ENCODE results near the gene TYRO3.
A peak's percentile ranks its signal among the peaks of the same experiment; 100 is the strongest.
"Not testable (repeated sequence)": the region's sequence is repeated elsewhere in the genome, so short reads cannot be mapped to it uniquely, and the experiment has no call there.

TYRO3 gene

DNA sequence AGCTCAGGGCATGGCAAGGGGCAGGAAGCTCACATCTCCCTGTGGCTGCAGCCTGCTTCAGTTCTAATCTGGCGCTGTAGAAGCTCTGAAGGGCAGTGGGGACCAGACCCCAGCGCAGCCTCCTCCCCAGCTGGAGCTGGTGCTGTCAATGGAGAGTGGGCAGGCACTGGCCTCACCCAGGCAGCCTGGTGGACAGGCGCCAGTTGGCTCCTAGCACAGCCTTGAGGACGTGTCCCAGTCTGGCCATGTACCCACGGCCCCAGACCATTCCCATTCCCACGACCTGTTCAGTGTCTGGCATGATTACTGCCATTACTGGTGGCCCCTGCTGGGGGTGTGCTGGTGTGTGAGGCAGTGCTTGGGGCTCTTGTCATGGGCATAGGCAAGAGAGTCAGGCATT lies 16.3 kb downstream of the TYRO3 start:
- no peak for DNase-seq

DNA sequence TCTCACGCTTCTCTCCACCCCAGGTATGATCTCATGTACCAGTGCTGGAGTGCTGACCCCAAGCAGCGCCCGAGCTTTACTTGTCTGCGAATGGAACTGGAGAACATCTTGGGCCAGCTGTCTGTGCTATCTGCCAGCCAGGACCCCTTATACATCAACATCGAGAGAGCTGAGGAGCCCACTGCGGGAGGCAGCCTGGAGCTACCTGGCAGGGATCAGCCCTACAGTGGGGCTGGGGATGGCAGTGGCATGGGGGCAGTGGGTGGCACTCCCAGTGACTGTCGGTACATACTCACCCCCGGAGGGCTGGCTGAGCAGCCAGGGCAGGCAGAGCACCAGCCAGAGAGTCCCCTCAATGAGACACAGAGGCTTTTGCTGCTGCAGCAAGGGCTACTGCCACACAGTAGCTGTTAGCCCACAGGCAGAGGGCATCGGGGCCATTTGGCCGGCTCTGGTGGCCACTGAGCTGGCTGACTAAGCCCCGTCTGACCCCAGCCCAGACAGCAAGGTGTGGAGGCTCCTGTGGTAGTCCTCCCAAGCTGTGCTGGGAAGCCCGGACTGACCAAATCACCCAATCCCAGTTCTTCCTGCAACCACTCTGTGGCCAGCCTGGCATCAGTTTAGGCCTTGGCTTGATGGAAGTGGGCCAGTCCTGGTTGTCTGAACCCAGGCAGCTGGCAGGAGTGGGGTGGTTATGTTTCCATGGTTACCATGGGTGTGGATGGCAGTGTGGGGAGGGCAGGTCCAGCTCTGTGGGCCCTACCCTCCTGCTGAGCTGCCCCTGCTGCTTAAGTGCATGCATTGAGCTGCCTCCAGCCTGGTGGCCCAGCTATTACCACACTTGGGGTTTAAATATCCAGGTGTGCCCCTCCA lies 19.1 kb downstream of the TYRO3 start:
- no peak for DNase-seq

DNA sequence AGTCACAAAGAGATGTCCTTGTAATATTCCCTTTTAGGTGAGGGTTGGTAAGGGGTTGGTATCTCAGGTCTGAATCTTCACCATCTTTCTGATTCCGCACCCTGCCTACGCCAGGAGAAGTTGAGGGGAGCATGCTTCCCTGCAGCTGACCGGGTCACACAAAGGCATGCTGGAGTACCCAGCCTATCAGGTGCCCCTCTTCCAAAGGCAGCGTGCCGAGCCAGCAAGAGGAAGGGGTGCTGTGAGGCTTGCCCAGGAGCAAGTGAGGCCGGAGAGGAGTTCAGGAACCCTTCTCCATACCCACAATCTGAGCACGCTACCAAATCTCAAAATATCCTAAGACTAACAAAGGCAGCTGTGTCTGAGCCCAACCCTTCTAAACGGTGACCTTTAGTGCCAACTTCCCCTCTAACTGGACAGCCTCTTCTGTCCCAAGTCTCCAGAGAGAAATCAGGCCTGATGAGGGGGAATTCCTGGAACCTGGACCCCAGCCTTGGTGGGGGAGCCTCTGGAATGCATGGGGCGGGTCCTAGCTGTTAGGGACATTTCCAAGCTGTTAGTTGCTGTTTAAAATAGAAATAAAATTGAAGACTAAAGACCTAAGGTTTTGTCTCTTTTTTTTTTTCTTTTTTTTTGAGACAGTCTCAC lies 19.8 kb downstream of the TYRO3 start:
- DNase-seq: no peak

DNA sequence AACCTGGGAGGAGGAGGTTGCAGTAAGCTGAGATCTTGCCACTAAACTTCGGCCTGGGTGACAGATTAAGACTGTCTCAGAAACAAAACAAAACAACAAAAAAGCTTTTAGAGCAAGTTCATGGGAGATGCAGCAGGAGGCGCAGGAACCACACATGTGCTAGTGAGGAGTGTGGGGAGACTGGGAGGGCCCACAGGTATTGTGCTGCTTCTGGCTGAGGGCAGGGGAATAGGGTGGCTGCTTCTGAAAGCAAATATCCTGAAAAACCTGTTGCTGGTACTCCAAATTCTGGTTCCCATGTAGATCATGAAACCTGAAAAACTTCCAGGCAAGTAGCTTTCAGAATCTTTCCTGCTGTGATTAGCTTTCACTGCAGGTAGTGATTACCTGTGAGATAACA lies 22.1 kb downstream of the TYRO3 start:
- DNase-seq: no peak

DNA sequence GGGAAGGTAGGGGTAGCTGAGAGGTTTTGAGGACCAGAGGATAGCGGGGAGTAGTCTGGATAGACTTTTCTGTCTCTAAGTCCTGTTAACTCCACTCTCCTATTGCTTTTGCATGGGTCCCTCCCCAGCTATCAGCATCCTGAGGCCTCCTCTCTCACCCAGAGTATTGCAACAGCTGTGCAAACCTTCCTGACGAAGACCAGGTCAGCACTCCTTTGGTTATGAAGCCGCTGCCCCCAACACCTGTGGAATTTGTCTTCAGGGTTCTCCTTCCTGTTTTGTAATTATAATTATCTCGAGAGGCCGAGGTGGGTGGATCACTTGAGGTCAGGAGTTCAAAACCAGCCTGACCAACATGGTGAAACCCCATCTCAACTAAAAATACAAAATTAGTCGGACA lies 24.8 kb downstream of the TYRO3 start:
- DNase-seq: no peak

DNA sequence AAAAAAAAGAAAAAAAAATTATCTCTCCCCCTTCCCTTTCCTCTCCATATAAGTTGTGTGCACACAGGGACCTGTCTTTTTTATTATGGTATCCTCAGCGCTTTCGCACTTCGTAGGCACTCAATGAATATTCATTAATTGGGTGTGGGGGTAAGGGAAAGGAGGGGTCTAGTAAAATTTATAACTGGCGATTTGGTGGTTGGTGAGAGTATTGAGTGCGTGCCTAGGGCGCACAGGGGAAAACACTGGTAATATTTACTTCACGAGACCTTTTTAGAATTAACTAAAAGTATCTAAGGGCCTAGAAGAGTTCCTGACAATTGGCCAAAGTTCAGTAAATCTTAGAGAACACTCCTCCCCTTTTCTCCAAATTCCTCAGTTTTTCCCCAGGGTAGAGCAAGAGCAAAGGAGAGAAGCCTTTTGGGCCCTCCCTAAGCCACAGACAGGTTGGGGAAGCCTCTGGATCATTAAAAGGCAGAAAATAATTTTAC lies 25.7 kb downstream of the TYRO3 start:
- DNase-seq: no peak

DNA sequence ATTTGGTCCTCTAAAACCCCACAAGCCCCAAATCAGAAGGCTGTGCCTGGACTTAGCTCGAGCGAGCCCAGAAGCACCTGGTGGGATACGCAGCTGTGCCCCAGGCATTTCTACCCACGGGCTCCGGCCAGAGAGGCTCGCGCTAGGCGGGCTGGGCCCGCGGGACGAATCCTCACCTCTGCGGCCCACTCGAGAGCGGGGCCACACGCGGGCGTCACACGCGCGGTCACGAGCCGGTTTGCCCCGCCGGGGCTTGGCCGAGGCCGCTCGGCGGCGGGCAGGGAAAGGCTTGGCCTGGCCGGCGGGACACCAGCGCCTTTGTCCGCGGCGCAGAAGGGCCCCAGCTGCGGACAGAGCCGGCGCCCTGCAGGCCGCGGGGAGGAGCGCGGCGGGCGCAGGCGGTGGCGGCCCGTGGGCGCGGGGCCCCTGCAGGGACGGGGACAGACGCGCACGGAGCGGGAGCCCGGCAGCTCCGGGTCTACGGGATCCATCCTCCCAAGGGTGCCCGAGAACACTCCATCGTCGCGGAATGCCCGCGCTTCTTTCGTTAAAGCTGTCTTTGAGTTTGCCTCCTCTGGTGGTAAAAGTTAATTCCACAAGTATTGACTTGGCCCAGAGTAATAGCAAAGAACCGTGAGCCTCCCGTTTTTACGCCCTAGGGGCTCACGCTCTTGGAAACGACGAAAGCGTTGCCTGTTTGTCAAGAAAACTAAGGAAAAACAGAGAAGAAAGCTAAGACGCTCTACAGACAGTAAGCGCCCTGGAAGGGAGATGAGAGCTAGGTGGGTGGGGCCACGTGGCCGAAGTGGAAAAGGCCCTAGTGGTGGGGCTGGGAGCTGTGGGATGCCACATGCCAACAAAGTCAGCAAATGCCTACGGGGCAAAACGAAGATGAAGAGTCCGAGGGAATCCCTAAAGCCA lies 26.4 kb downstream of the TYRO3 start:
- peak; percentile 40 for DNase-seq

DNA sequence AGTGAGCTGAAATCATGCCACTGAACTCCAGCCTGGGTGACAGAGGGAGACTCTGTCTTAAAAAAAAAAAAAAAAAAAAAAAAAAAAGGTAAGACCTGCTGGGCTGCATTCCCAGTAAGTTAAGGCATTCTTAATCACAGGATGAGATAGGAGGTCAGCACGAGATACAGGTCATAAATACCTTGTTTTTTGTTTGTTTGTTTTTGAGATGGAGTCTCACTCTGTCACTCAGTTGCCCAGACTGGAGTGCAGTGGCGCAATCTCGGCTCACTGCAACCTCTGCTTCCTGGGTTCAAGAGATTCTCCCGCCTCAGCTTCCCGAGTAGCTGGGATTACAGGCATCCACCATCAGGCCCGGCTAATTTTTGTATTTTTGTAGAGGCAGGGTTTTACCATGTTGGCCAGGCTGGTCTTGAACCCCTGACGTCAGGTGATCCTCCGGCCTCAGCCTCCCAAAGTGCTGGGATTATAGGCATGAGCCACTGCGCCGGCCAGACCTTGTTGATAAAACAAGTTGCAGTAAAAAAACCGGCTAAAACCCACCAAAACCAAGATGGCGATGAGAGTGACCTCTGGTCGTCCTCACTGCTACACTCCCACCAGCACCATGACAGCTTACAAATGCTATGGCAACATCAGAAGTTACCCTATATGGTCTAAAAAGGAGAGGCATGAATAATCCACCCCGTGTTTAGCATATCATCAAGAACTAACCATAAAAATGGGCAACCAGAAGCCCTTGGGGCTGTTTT lies 27.7 kb downstream of the TYRO3 start:
- DNase-seq: not testable (repeated sequence)

DNA sequence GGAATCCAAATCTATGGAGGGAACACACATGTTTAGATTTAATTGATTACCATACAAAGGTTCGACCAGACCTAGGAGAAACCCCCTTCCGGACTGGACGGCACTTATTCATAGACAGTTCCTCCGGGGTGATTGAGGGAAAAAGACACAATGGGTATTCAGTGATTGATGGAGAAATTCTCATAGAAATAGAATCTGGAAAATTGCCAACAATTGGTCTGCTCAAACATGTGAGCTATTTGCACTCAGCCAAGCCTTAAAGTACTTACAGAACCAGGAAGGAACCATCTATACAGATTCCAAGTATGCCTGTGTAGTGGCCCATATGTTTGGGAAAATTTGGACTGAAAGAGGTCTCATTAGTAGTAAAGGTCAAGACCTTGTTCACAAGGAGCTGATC lies 30.0 kb downstream of the TYRO3 start:
- not testable (repeated sequence) for DNase-seq

DNA sequence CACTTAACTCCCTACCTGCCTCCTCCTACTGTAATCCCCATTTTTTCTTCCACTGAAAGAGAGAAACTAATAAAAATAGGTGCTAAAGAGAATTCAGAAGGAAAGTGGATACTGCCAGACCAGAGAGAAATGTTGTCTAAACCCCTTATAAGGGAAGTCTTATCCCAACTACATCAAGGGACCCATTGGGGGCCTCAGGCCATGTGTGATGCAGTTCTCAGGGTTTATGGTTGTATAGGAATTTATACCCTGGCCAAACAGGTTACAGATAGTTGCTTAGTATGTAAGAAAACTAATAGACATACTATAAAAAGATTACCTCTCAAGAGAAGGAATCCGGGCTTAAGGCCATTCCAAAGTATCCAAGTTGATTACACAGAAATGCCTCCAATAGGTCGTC lies 30.6 kb downstream of the TYRO3 start:
- not testable (repeated sequence) for DNase-seq

DNA sequence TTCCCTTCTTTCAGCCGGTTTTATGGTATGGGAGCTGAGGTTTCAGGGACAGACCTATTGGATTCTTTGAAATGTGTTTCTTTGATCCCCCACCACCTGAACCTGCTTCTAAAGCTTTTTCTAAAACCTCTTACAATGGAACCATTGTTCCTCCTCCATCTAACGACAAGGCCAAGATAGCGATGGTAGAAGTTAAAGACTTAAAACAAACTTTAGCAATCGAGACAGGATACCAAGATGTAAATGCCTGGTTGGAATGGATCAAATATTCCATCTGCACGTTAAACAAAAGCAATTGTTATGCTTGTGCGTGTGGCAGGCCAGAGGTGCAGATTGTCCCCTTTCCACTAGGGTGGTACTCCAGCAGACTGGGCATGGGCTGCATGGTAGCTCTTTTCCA lies 32.2 kb downstream of the TYRO3 start:
- not testable (repeated sequence) for DNase-seq

DNA sequence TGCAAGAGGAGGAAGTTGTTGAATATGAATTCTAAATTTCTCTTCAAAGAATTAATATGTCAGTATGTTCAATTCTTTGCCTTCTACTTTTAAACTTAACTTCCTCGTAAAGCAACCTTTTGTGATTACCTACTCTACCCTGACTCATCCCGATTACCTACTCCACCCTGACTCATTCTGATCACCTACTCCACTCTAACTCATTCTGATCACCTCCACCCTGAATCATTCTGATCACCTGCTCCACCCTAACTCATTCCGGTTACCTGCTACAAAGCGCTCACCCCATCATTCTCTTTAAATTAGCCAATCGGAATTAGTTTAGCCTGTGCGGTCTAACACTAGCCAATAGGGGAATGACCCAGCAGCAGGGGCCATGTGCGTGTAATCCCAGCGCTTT lies 33.7 kb downstream of the TYRO3 start:
- not testable (repeated sequence) for DNase-seq

DNA sequence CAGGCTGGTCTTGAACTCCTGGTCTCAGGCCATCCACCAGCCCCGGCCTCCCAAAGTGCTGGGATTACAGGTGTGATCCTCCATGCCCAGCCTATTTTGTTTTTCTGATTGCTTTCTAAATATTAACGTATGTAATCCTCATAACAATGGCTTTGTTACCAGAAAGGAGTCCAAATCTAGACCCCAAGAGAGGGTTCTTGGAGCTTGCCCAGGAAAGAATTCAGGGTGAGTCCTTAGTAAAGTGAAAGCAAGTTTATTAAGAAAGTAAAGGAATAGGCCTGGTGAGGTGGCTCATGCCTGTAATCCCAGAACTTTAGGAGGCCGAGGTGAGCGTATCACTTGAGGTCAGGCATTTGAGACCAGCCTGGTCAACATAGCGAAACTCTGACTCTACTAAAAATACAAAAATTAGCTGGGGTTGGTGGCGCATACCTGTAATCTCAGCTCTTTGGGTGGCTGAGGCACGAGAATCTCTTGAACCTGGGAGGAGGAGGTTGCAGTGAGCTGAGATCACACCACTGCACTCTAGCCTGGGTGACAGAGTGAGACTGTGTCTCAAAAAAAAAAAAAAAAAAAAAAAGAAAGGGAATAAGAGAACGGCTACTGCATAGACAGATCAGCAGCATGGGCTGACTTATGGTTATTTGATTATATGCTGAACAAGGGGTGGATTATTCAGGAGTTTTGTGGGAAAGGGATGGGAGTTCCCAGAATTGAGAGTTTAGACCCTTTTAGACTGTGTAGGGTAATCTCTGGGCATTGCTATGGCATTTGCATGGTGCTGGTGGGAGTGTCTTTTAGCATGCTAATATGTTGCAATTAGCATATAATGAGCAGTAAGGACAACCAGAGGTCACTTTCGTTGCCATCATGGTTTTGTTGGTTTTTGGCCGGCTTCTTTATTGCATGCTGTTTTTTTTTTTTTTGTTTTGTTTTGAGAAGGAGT lies 36.1 kb downstream of the TYRO3 start:
- no peak for DNase-seq

DNA sequence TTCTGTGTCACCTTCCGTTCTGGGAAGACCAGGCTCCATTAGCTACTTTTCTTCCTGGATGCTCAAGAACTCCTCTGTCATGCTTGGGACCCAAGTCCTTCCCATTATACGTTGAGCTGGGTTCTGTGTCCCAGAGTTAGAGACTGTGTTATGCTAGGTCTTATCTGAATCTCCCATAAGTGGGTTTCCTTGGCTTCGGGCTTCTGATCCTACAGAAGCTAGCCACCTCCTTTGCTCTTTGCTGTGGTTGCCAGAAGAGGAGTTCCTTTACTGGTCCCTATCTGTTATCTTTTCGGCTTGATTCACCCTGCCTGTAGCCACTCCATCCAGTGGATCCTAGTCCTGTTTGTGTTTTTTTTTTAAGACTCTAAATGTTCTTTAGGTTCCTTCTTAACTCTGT lies 38.0 kb downstream of the TYRO3 start:
- no peak for DNase-seq

DNA sequence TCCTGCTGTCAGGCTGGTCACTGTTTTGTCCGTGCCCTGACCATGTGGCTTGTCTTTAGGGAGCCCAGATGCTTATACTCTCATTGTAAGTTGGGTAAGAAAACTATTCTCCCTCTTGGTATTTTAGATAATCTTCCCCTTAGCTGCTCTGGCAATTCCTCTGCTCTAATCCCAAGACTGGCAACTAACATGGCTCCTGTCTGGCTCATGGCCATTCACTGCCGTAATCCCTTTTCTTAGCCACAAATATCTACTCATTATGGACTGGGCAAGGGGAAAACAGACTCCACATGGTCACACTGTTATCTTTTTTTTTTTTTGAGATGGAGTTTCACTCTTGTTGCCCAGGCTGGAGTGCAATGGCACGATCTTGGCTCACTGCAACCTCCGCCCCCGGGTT lies 38.8 kb downstream of the TYRO3 start:
- DNase-seq: no peak

DNA sequence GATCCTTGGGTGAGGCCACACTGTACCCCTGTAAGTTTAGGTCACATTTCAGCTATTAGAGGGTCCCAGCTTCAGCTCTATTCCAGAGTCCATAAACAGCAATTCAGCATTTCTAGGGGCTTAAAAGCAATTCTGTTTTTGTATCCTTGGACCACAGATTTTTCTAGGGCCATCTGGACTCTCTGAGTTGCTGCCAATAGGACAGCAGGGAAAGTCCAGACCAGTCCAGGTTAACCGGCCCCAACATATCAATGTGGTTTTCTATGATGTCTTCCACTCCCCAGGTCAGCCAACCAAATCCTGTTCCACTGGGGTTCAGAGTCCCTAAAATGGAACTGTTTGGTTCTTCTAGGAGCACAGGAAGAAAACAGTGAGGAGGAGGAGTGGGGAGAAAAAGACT lies 40.0 kb downstream of the TYRO3 start:
- DNase-seq: no peak

DNA sequence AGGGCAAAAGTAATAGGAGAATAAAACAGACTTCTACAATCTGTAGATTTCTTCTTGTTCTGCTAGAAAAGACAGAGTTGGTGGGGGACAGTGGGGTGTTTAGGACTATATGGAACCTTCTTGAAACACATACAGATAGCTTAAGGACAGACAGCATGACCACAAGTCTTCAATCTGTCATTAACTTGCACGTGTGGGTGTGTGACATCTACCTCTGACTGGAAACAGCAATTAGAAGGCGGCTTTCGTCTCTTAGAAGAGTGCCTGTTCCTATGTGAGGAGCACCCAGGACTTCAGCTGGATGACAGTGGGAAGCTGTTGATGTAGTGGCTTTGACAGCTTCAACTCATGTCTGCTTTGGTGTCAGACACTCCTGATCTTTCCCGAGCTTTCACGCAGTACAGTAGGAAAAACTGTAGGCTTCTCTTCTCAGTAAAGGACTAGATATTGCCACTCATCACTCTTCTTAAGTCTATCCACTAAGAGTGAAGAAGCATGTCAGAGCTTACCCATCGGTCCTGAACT lies 44.5 kb downstream of the TYRO3 start:
- DNase-seq: no peak

DNA sequence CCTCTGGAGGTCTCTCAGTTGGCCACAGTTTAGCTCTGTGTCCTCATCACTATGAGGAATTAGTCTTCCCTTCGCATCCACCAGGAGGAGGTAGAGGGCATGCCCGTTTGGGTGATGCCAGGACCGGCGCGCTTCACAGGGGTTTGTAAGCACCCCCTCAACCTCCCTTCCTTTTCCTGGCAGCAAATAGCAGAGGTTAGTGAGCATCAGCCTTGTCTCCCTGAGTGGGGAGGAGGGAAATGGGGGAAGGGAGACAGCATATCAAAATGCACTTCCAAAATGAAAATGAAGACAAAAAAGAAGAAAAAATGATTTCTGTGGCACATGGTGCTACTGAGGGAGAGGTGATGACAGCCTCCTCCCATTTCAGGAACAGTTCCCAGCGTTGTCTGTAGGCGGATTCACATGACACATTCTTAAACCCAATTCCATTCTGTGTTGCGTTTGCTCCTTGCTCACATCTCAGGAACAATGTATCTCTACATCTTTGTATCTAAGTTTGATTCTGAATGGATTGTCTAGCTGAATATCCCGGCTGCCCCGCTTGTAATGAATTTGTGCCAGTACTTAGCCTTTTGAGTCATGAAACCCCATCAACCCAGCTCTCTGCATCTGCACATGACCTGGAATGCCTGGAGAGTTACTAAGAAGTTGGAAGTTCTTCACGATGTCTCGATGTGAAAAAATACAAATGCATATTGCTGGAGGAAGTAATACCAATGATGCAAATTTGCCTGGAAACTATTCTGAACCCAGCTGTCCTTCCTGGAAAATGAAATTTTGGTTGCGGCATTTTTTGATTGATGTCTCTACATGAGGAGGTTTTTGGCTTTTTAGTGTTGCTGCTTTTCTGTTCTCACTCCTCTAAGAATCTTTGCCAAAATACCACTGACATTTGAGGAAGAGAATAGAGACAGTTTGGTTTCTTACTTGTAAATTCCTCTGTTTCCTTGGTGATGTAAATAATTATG lies 45.2 kb downstream of the TYRO3 start:
- DNase-seq: peak; percentile 75

DNA sequence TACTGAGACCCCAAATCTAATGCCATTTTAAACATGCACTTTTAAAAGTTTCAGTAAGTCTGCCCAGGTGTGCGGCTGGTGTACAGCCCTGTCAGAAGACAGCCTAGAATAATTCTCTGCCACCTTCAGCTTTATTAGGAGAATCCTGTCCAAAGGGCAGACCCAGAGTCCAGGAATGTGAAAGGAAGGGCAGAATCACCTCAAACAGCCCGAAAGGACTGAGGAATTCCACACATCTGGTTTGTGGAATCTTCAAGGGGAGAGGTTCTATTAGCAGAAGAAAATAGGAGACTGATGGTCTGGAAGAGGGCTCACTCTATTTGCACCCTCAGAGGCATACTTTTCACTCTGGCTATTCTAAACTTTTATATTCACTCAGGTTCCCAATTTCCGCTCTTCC lies 46.6 kb downstream of the TYRO3 start:
- DNase-seq: no peak

DNA sequence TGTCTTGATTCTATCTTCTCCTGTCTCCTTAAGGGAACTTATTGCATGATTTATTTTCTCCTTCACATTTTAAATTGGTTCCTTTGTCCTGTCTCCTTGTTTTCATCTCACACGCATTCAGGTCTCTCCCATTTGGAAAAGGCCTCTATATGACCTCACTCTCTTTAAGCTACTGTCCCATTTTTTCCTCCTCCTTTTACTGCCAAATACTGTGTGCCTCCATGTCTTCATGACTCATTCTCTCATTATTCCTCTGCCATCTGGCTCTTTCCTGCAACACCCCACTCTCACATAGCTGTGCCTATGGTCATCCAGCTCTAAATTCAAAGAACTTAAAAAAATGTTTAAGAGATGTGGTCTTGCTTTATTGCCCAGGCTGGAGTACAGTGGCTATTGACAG lies 48.0 kb downstream of the TYRO3 start:
- DNase-seq: no peak

Measured in CD4-positive, alpha-beta T cell treated with Interleukin-6 for 4 hours (primary cell).